ENCODE results near the gene CLSTN2. TPM values are rescaled to one million over a fixed set of nuclear protein-coding genes. Genes with fewer than 3 reads are reported as not detected.

The CLSTN2 gene
- total and polyA plus RNA-seq, 2 of the 4 experiments (the other 2 are of a cell fraction): under 0.01 to 0.07 TPM

DNA sequence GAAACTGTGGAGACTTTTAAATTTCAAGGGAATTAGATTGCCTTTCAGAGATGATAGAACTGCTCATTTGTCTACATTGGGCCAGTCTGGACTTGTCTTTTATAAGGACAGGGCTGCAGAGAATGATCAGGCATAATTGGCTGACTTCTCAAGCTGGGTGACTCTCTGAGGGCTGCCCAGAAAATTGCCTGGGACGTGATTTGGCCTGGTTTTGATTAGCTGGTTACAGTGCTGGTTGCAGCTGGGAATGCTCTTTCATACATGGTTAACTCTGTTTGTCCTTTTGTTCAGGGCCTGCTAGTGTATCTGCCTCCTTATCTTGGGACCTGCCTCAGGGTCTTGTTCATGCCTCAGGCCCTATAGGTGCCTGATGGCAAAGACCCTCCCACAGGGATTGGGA lies 245.6 kb downstream of the CLSTN2 start:
- Histone ChIP-seq H3K4ac (ENCODE audit: low read depth, low read length) (no peak overlapping the region), H2AK9ac (replicated peaks; ENCODE audit: low read depth, low read length, poor library complexity) (no peak overlapping the region), H3K9ac (ENCODE audit: low read depth, low read length) (no peak overlapping the region), H3K23ac (ENCODE audit: low read depth, low read length) (no peak overlapping the region), H3K18ac (ENCODE audit: low read depth, low read length) (no peak overlapping the region), H3K27me3 (ENCODE audit: control insufficient read depth, insufficient read depth, low read length) (no peaks in the 10 kb centered on the region), H2BK15ac (ENCODE audit: low read depth, low read length) (no peak overlapping the region), H4K20me1 (ENCODE audit: insufficient read depth, low read length) (no peaks in the 10 kb centered on the region), H2BK5ac (ENCODE audit: low read depth, low read length, poor library complexity, severe bottlenecking) (no peak overlapping the region), H3K9me3 (ENCODE audit: control insufficient read depth, insufficient read depth, low read length) (no peaks in the 10 kb centered on the region), H4K5ac (ENCODE audit: low read depth, low read length) (no peak overlapping the region), H3K27ac (ENCODE audit: insufficient read depth, low read length) (no peak overlapping the region), H3K14ac (replicated peaks; ENCODE audit: low read depth, low read length) (no peak overlapping the region), H4K91ac (ENCODE audit: insufficient read depth, low read depth, low read length) (no peak overlapping the region), H3K4me3 (ENCODE audit: insufficient read depth, low read depth, low read length) (no peak overlapping the region), H2AK5ac (ENCODE audit: low read depth, low read length) (no peak overlapping the region), H2BK20ac (ENCODE audit: low read depth, low read length) (no peak overlapping the region), H3K79me1 (ENCODE audit: low read depth in 1 of 2, low read length in 2 of 2) (no peaks in the 10 kb centered on the region), H4K8ac (ENCODE audit: low read depth in 2 of 2, low read length in 2 of 2) (no peak overlapping the region), H3K36me3 (ENCODE audit: control insufficient read depth, insufficient read depth, low read length) (no peaks in the 10 kb centered on the region), H3K4me2 (ENCODE audit: low read depth, low read length) (no peak overlapping the region), H3K9me1 (ENCODE audit: insufficient read depth, low read length) (no peaks in the 10 kb centered on the region), H3K56ac (ENCODE audit: extremely low read depth, insufficient read depth, low read length) (no peak overlapping the region), H2BK120ac (ENCODE audit: low read depth, low read length) (no peak overlapping the region), H2AFZ (replicated peaks; ENCODE audit: low read length, poor library complexity) (no peak overlapping the region), H3K4me1 (ENCODE audit: control insufficient read depth, insufficient read depth, low read length) (no peaks in the 10 kb centered on the region)
- TF ChIP-seq POLR2A (IDR thresholded peaks at IDR 0.05; ENCODE audit: low read depth, low read length) (no peak), RAD21 (IDR thresholded peaks at IDR 0.05; ENCODE audit: low read length) (no peak), SMC3 (IDR thresholded peaks at IDR 0.05; ENCODE audit: low read depth, low read length) (no peak), RFX5 (IDR thresholded peaks at IDR 0.05; ENCODE audit: low read depth, low read length) (no peak), NFE2L2 (IDR thresholded peaks at IDR 0.05; ENCODE audit: low read depth, low read length) (no peak), CHD1 (IDR thresholded peaks at IDR 0.05; ENCODE audit: low read depth, low read length) (no peak)
- TF ChIP-seq, protein P1, sequence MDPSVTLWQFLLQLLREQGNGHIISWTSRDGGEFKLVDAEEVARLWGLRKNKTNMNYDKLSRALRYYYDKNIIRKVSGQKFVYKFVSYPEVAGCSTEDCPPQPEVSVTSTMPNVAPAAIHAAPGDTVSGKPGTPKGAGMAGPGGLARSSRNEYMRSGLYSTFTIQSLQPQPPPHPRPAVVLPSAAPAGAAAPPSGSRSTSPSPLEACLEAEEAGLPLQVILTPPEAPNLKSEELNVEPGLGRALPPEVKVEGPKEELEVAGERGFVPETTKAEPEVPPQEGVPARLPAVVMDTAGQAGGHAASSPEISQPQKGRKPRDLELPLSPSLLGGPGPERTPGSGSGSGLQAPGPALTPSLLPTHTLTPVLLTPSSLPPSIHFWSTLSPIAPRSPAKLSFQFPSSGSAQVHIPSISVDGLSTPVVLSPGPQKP (IDR thresholded peaks at IDR 0.05; ENCODE audit: borderline replicate concordance, low read depth, low read length): no peak
- dilution Hi-C loops (cut with HindIII; ENCODE audit: low sequenced_read_pairs, unreplicated experiment): no loop called here
- intact Hi-C loops (cut with micrococcal nuclease): no loop called here
- ATAC-seq (ENCODE audit: low read depth): no peak
- ChIA-PET POLR2A (ENCODE audit: unreplicated experiment) (no interaction called here), CTCF (no interaction called here)
- no TSS peak for BruUV-seq (replicated peaks)
- in situ Hi-C loops (cut with MboI; ENCODE audit: low sequenced_read_pairs): no loop called here
- DNase-seq: no peak
- no CpG with 5 or more reads among the region's 1 CpG for WGBS, 2 experiments (ENCODE audit: extremely low coverage in 2 of 2, insufficient read length in 1 of 2)

Data from IMR-90 (cell line).